Trophoblast cell (in vitro differentiated cells and primary cell): ENCODE results near the gene GPR142.
"Not testable (repeated sequence)": the region's sequence is repeated elsewhere in the genome, so short reads cannot be mapped to it uniquely, and the experiment has no call there.

ENCODE experiments used
- DNase-seq, 2 donors: peaks; one replicate each; pipeline ENCODE4 v3.0.0-alpha.2; 2016
- H2AFZ ChIP-seq: 2 replicates; pipeline ENCODE4 v1.6.1; 2013; ENCODE audit warnings: low read length, moderate library complexity, mild to moderate bottlenecking; ENCODE audit not compliant: insufficient read depth, poor library complexity
- H2AK5ac ChIP-seq: 2 replicates; pipeline ENCODE4 v1.6.1; 2013; ENCODE audit warnings: mild to moderate bottlenecking, low read length
- H2BK120ac ChIP-seq: 2 replicates; pipeline ENCODE4 v1.6.1; 2013; ENCODE audit warnings: low read length, mild to moderate bottlenecking, moderate library complexity; ENCODE audit not compliant: insufficient read depth, poor library complexity
- H2BK12ac ChIP-seq: 2 replicates; pipeline ENCODE4 v1.6.1; 2013; ENCODE audit warnings: mild to moderate bottlenecking, low read length, moderate library complexity
- H2BK5ac ChIP-seq: 2 replicates; pipeline ENCODE4 v1.6.1; 2013; ENCODE audit warnings: low read length, low read depth, moderate library complexity, mild to moderate bottlenecking; ENCODE audit not compliant: poor library complexity
- H3K14ac ChIP-seq: 2 replicates; pipeline ENCODE4 v1.6.1; 2013; ENCODE audit warnings: mild to moderate bottlenecking, low read length
- H3K18ac ChIP-seq: 2 replicates; pipeline ENCODE4 v1.6.1; 2013; ENCODE audit warnings: mild to moderate bottlenecking, low read length
- H3K23ac ChIP-seq: 2 replicates; pipeline ENCODE4 v1.6.1; 2013; ENCODE audit warnings: low read length
- H3K27ac ChIP-seq: 2 replicates; pipeline ENCODE4 v1.5.1; 2013; ENCODE audit warnings: low read depth, mild to moderate bottlenecking, inconsistent platforms, low read length, moderate library complexity
- H3K27me3 ChIP-seq: 2 replicates; pipeline ENCODE4 v1.6.1; 2013; ENCODE audit warnings: inconsistent platforms, mild to moderate bottlenecking, low read length, moderate library complexity; ENCODE audit not compliant: insufficient read depth
- H3K36me3 ChIP-seq, 2 experiments: 1 replicate in 1 of 2; 2 replicates in 1 of 2; pipeline ENCODE4 v1.6.1; 2013; ENCODE audit warnings: low read length in 2 of 2, mild to moderate bottlenecking in 2 of 2, moderate library complexity in 1 of 2; ENCODE audit not compliant: insufficient read depth in 2 of 2, control insufficient read depth in 1 of 2
- H3K4ac ChIP-seq: 2 replicates; pipeline ENCODE4 v1.6.1; 2013; ENCODE audit warnings: low read depth, mild to moderate bottlenecking, low read length, moderate library complexity
- H3K4me1 ChIP-seq, 2 experiments: 1 replicate in 1 of 2; 2 replicates in 1 of 2; pipeline ENCODE4 v1.6.1; 2013; ENCODE audit warnings: low read length in 2 of 2, mild to moderate bottlenecking in 2 of 2, moderate library complexity in 1 of 2; ENCODE audit not compliant: insufficient read depth in 2 of 2, control insufficient read depth in 1 of 2
- H3K4me2 ChIP-seq: 2 replicates; pipeline ENCODE4 v1.6.1; 2013; ENCODE audit warnings: inconsistent platforms, mild to moderate bottlenecking, low read length, moderate library complexity
- H3K4me3 ChIP-seq: 2 replicates; pipeline ENCODE4 v1.5.1; 2013; ENCODE audit warnings: mild to moderate bottlenecking, low read depth, low read length, inconsistent platforms
- H3K79me1 ChIP-seq: one replicate; pipeline ENCODE4 v1.6.1; 2013; ENCODE audit warnings: low read length
- H3K79me2 ChIP-seq: 2 replicates; pipeline ENCODE4 v1.6.1; 2013; ENCODE audit warnings: low read length, mild to moderate bottlenecking; ENCODE audit not compliant: control insufficient read depth, insufficient read depth, poor library complexity
- H3K9ac ChIP-seq: 2 replicates; pipeline ENCODE4 v1.6.1; 2013; ENCODE audit warnings: mild to moderate bottlenecking, low read length
- H3K9me3 ChIP-seq: 2 replicates; pipeline ENCODE4 v1.6.1; 2013; ENCODE audit warnings: low read depth, mild to moderate bottlenecking, control low read depth, inconsistent platforms, low read length; ENCODE audit not compliant: insufficient read depth
- H4K12ac ChIP-seq: 2 replicates; pipeline ENCODE4 v1.6.1; 2013; ENCODE audit warnings: low read depth, mild to moderate bottlenecking, low read length, moderate library complexity
- H4K8ac ChIP-seq: 2 replicates; pipeline ENCODE4 v1.6.1; 2013; ENCODE audit warnings: low read depth, mild to moderate bottlenecking, low read length, moderate library complexity
- H4K91ac ChIP-seq: one replicate; pipeline ENCODE4 v1.6.1; 2013; ENCODE audit warnings: low read depth, mild to moderate bottlenecking, low read length, moderate library complexity
- WGBS: extraction: QIAGEN DNeasy Blood & Tissue Kit; methylation state at CpG from one replicate; pipeline ENCODE4 v1.1.7; 2013; ENCODE audit warnings: missing lambda C conversion rate; ENCODE audit not compliant: insufficient read length, insufficient coverage; ENCODE audit errors: extremely low coverage; 5-methylcytosine and 5-hydroxymethylcytosine counted together

GPR142 gene

GRCh38 chr17:74404789-74405188, 37.5 kb downstream of the GPR142 start:
- Histone ChIP-seq H3K4me1 (peaks cover 12 to 13% of the 10 kb centered on the region in 2 experiments), H3K27me3 (no peaks in the 10 kb centered on the region), H3K4me3 (no peak overlapping the region), H2AK5ac (no peak overlapping the region), H3K36me3 (no peaks in the 10 kb centered on the region), H3K9ac (no peak overlapping the region), H3K4me2 (peak overlapping the region; percentile 49), H2AFZ (no peak overlapping the region), H2BK120ac (peak overlapping the region; percentile 64), H3K9me3 (no peaks in the 10 kb centered on the region), H3K79me2 (no peaks in the 10 kb centered on the region), H3K14ac (no peak overlapping the region), H3K27ac (peak overlapping the region; percentile 6), H3K79me1 (peaks cover 2% of the 10 kb centered on the region), H2BK5ac (no peak overlapping the region), H4K12ac (no peak overlapping the region), H4K8ac (no peak overlapping the region), H3K4ac (no peak overlapping the region), H4K91ac (peak overlapping the region; percentile 52), H3K23ac (no peak overlapping the region), H2BK12ac (no peak overlapping the region), H3K18ac (no peak overlapping the region)
- DNase-seq, result no peak
- WGBS, result no CpG with 5 or more reads among the region's 6 CpGs

- H3K18ac ChIP-seq, H3K14ac ChIP-seq, H4K12ac ChIP-seq, H2AK5ac ChIP-seq, H4K91ac ChIP-seq, H3K9ac ChIP-seq, H3K23ac ChIP-seq, H2AFZ ChIP-seq, H4K8ac ChIP-seq, H3K4me3 ChIP-seq, H2BK5ac ChIP-seq, H3K4me2 ChIP-seq, H3K4ac ChIP-seq, H3K9me3 ChIP-seq, H3K27ac ChIP-seq, H2BK120ac ChIP-seq, DNase-seq, H3K36me3 ChIP-seq, H2BK12ac ChIP-seq, H3K79me1 ChIP-seq, H3K27me3 ChIP-seq, H3K79me2 ChIP-seq: not testable (repeated sequence)
- H3K4me1 ChIP-seq, result peaks cover 13 to 15% of the 10 kb centered on the region in 2 experiments
- WGBS, result no CpG with 5 or more reads among the region's 5 CpGs
Observed at GRCh38 chr17:74405311-74405710, 38.0 kb downstream of the GPR142 start.

DNA sequence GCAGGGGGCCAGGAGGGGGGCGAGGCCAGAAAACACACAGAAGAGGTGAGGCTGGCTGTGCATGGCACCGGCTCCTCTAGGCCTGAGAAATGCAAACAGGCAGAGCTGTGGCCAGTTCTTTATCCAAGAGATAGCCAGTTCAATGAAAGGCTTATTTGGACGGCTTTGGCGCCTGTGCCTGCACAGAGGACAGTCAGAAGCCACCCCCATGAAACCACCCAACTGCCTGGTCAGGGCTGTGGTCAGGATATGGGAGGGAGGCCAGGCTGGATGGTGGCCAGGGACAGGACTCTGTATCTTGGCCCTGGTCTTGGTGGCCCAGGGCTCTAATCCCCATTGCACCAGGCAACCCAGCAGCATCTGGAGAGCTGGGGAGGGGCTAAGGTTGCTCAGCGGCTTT, 40.1 kb downstream of the GPR142 start:
- H2BK120ac ChIP-seq, result no peak overlapping the region
- no peaks in the 10 kb centered on the region for H3K27me3 ChIP-seq
- H4K8ac ChIP-seq, result no peak overlapping the region
- H2AFZ ChIP-seq, result no peak overlapping the region
- H3K4me2 ChIP-seq, result no peak overlapping the region
- no peak overlapping the region for H3K4me3 ChIP-seq
- no peaks in the 10 kb centered on the region for H3K9me3 ChIP-seq
- WGBS, result no CpG with 5 or more reads among the region's 5 CpGs
- no peak overlapping the region for H4K91ac ChIP-seq
- H4K12ac ChIP-seq, result no peak overlapping the region
- H3K18ac ChIP-seq, result no peak overlapping the region
- H2BK5ac ChIP-seq, result no peak overlapping the region
- DNase-seq, result no peak
- H3K14ac ChIP-seq, result no peak overlapping the region
- no peak overlapping the region for H3K23ac ChIP-seq
- H3K4ac ChIP-seq, result no peak overlapping the region
- H3K27ac ChIP-seq, result no peak overlapping the region
- H2BK12ac ChIP-seq, result no peak overlapping the region
- no peak overlapping the region for H3K9ac ChIP-seq
- H3K4me1 ChIP-seq, result peaks cover 13 to 15% of the 10 kb centered on the region in 2 experiments
- H2AK5ac ChIP-seq, result no peak overlapping the region
- peaks cover 2% of the 10 kb centered on the region for H3K79me1 ChIP-seq
- no peaks in the 10 kb centered on the region for H3K36me3 ChIP-seq
- H3K79me2 ChIP-seq, result no peaks in the 10 kb centered on the region

DNA sequence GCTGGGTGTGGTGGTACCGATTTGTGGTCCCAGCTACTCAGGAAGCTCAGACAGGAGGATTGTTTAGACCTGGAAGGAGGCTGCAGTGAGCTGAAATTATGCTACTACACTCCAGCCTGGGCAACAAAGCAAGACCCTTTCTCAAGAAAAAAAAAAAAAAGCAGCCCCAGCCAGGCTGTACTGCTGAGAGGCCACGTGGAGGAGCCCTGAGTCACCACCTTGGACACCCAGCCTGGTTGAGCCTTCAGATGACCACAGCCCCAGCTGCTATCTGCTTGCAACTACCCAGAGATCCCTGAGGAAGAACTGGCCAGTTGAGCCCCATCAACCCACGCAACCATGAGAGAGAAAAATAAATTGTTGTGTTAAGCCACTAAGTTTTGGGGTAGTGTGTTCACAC, 41.0 kb downstream of the GPR142 start:
- Histone ChIP-seq H3K23ac (no peak overlapping the region), H3K4me1 (peaks cover 13 to 15% of the 10 kb centered on the region in 2 experiments), H3K4me3 (no peak overlapping the region), H3K14ac (no peak overlapping the region), H4K12ac (no peak overlapping the region), H3K79me1 (peaks cover 2% of the 10 kb centered on the region), H4K8ac (no peak overlapping the region), H2BK12ac (no peak overlapping the region), H2BK120ac (no peak overlapping the region), H3K79me2 (no peaks in the 10 kb centered on the region), H3K9me3 (no peaks in the 10 kb centered on the region), H3K36me3 (no peaks in the 10 kb centered on the region), H2AK5ac (no peak overlapping the region), H3K27ac (no peak overlapping the region), H3K4ac (no peak overlapping the region), H2AFZ (no peak overlapping the region), H3K18ac (no peak overlapping the region), H2BK5ac (no peak overlapping the region), H4K91ac (no peak overlapping the region), H3K4me2 (no peak overlapping the region), H3K9ac (no peak overlapping the region), H3K27me3 (no peaks in the 10 kb centered on the region)
- no CpG with 5 or more reads among the region's 3 CpGs for WGBS
- peak in 1 of 2 donors; percentile 7 for DNase-seq
